GM19238 (cell line): ENCODE measurements around the gene HDAC10.

ENCODE experiments used
- DNase-seq: peaks from one replicate; pipeline ENCODE4 v3.0.0; 2011; ENCODE audit warnings: low spot score; ENCODE audit not compliant: insufficient read length

HDAC10 gene

GRCh38 chr22:50270666-50271394 is 19.8 kb upstream of the HDAC10 start:
- DNase-seq, result peak; percentile 81

GRCh38 chr22:50269970-50270665 is 19.1 kb upstream of the HDAC10 start, which contains the start of gene MAPK11:
MAPK11 (minus strand) TSS chr22:50270380; CDS start chr22:50270292, 88 bp downstream.
- DNase-seq, result peak; percentile 80

GRCh38 chr22:50269573-50269969 is 18.5 kb upstream of the HDAC10 start:
- DNase-seq, result no peak

GRCh38 chr22:50268655-50269113 is 17.6 kb upstream of the HDAC10 start:
- DNase-seq, result no peak

- DNase-seq, result no peak
These were observed 16.7 kb upstream of the HDAC10 start for GRCh38 chr22:50267591-50268390.

GRCh38 chr22:50266994-50267393 is 15.9 kb upstream of the HDAC10 start:
- DNase-seq, result no peak

- no peak for DNase-seq
These were observed 14.0 kb upstream of the HDAC10 start for GRCh38 chr22:50264946-50265669.

- no peak for DNase-seq
These were observed 13.2 kb upstream of the HDAC10 start for GRCh38 chr22:50264104-50264745.

GRCh38 chr22:50262973-50263617 is 12.0 kb upstream of the HDAC10 start:
- DNase-seq, result no peak

GRCh38 chr22:50262460-50262911 is 11.4 kb upstream of the HDAC10 start:
- DNase-seq, result no peak

- peak; percentile 93 for DNase-seq
These were observed 10.8 kb upstream of the HDAC10 start, which contains the start of gene MAPK12 for GRCh38 chr22:50261615-50262459. MAPK12 (minus strand) TSS chr22:50261683; CDS start chr22:50261509, 174 bp downstream.

- peak; percentile 76 for DNase-seq
These were observed 9.9 kb upstream of the HDAC10 start for GRCh38 chr22:50260801-50261614.

- DNase-seq, result no peak
These were observed 9.4 kb upstream of the HDAC10 start for GRCh38 chr22:50260434-50260800.

- no peak for DNase-seq
These were observed 8.2 kb upstream of the HDAC10 start for GRCh38 chr22:50259302-50259701.

GRCh38 chr22:50258361-50259292 is 7.6 kb upstream of the HDAC10 start:
- no peak for DNase-seq

GRCh38 chr22:50257451-50258360 is 6.6 kb upstream of the HDAC10 start:
- DNase-seq, result no peak
